K562 (cell line): ENCODE measurements around the gene PTGER3. TPM values are rescaled to one million over a fixed set of nuclear protein-coding genes. Genes with fewer than 3 reads are reported as not detected.

ENCODE experiments used
- BRCA1 ChIP-seq, 2 experiments: fragments of 450-650 bp in 1 of 2; sonication (generic) in 1 of 2; formaldehyde crosslinking in 1 of 2; IDR thresholded peaks; 2 replicates each; pipeline versions ENCODE4 v1.5.0 to v1.6.1; 2017 to 2020; ENCODE audit warnings: mild to moderate bottlenecking in 1 of 2, missing genetic modification reagents in 1 of 2
- EP400 ChIP-seq: fragments of 450-650 bp; IDR thresholded peaks from 2 replicates; pipeline ENCODE4 v1.6.1; 2017; ENCODE audit warnings: antibody characterized with exemption, mild to moderate bottlenecking, moderate library complexity
- FOXP1 ChIP-seq: sonication (generic); formaldehyde crosslinking; IDR thresholded peaks from 2 replicates; pipeline ENCODE4 v1.8.0; 2022; ENCODE audit warnings: mild to moderate bottlenecking, missing genetic modification reagents
- GABPB1 ChIP-seq: sonication (generic); formaldehyde crosslinking; IDR thresholded peaks from 2 replicates; pipeline ENCODE4 v1.8.0; 2022; ENCODE audit warnings: mild to moderate bottlenecking, missing genetic modification reagents
- HNRNPUL1 ChIP-seq: fragments of 200-400 bp; formaldehyde crosslinking; IDR thresholded peaks from 2 replicates; pipeline ENCODE4 v1.6.1; 2017; ENCODE audit warnings: low read length
- IRF9 ChIP-seq: fragments of 450-650 bp; IDR thresholded peaks from 2 replicates; pipeline ENCODE4 v1.6.1; 2016; ENCODE audit warnings: missing biosample characterization, missing genetic modification characterization
- MAZ ChIP-seq, 2 experiments: fragments of 450-650 bp in 1 of 2; sonication (generic) in 1 of 2; formaldehyde crosslinking; IDR thresholded peaks in 1 of 2; conservative IDR thresholded peaks in 1 of 2; 2 replicates each; pipeline versions ENCODE4 v1.4.0 to v1.5.0; 2020; ENCODE audit warnings: mild to moderate bottlenecking in 1 of 2, missing genetic modification reagents in 1 of 2
- MYC ChIP-seq, 2 experiments: fragments of 250-450 bp in 1 of 2; sonication (Bioruptor Pico) in 1 of 2; IDR thresholded peaks; 2 replicates each; pipeline versions ENCODE4 v1.5.1 to v1.6.1; 2012 to 2021; ENCODE audit warnings: low read depth in 2 of 2, borderline replicate concordance in 1 of 2, improper control_type of control experiment in 1 of 2, low read length in 1 of 2, mild to moderate bottlenecking in 1 of 2, moderate library complexity in 1 of 2
- NFIX ChIP-seq: fragments of 250-450 bp; sonication (Bioruptor Pico); IDR thresholded peaks from 2 replicates; pipeline ENCODE4 v1.4.0; 2020; ENCODE audit warnings: low read depth, mild to moderate bottlenecking, moderate library complexity
- PHF8 ChIP-seq: fragments of 200-600 bp; sonication (generic); IDR thresholded peaks from 2 replicates; pipeline ENCODE4 v1.6.1; 2012; ENCODE audit warnings: mixed run types, mild to moderate bottlenecking, inconsistent platforms, low read length, moderate library complexity, borderline replicate concordance
- PTBP1 ChIP-seq: fragments of 200-400 bp; formaldehyde crosslinking; IDR thresholded peaks from 2 replicates; pipeline ENCODE4 v1.6.1; 2017; ENCODE audit warnings: low read depth, low read length
- RBM25 ChIP-seq: fragments of 200-400 bp; formaldehyde crosslinking; IDR thresholded peaks from 2 replicates; pipeline ENCODE4 v1.6.1; 2018; ENCODE audit warnings: low read length, low read depth, moderate library complexity; ENCODE audit not compliant: severe bottlenecking
- SMARCA5 ChIP-seq: fragments of 450-650 bp; IDR thresholded peaks from 2 replicates; pipeline ENCODE4 v1.6.1; 2016
- STAT5B ChIP-seq: fragments of 250-450 bp; sonication (Bioruptor Pico); IDR thresholded peaks from 2 replicates; pipeline ENCODE4 v1.8.0; 2021; ENCODE audit warnings: mild to moderate bottlenecking, inconsistent platforms
- TEAD1 ChIP-seq, 2 experiments: fragments of 450-650 bp in 1 of 2; sonication (generic) in 1 of 2; formaldehyde crosslinking; IDR thresholded peaks; 2 replicates each; pipeline versions ENCODE4 v1.4.0 to v1.8.0; 2020 to 2022; ENCODE audit warnings: mild to moderate bottlenecking in 2 of 2, missing genetic modification reagents in 1 of 2
- U2AF1 ChIP-seq: fragments of 200-400 bp; formaldehyde crosslinking; optimal IDR thresholded peaks from 2 replicates; pipeline ENCODE3; 2017; ENCODE audit warnings: mild to moderate bottlenecking, low read depth, low read length, moderate library complexity
- ZBTB43 ChIP-seq: sonication (generic); formaldehyde crosslinking; IDR thresholded peaks from 2 replicates; pipeline ENCODE4 v1.8.0; 2023; ENCODE audit warnings: mild to moderate bottlenecking, missing genetic modification reagents
- ZFX ChIP-seq: sonication (generic); formaldehyde crosslinking; IDR thresholded peaks from 2 replicates; pipeline ENCODE4 v1.8.0; 2022; ENCODE audit warnings: mild to moderate bottlenecking, missing genetic modification reagents, moderate library complexity
- ZNF140 ChIP-seq: fragments of 250-450 bp; sonication (Bioruptor Pico); IDR thresholded peaks from 2 replicates; pipeline ENCODE4 v1.8.0; 2021; ENCODE audit warnings: moderate library complexity, mild to moderate bottlenecking, inconsistent platforms
- ZNF224 ChIP-seq: sonication (generic); formaldehyde crosslinking; IDR thresholded peaks from 2 replicates; pipeline ENCODE4 v1.8.0; 2022; ENCODE audit warnings: mild to moderate bottlenecking, missing genetic modification reagents
- ZNF398 ChIP-seq: fragments of 250-450 bp; sonication (Bioruptor Pico); IDR thresholded peaks from 2 replicates; pipeline ENCODE4 v1.8.0; 2021; ENCODE audit warnings: moderate library complexity, mild to moderate bottlenecking, inconsistent platforms
- ZNF764 ChIP-seq: fragments of 250-450 bp; sonication (Bioruptor Pico); IDR thresholded peaks from 2 replicates; pipeline ENCODE4 v1.4.0; 2020; ENCODE audit warnings: low read depth, mild to moderate bottlenecking, moderate library complexity
- ZNF77 ChIP-seq: fragments of 250-450 bp; sonication (Bioruptor Pico); IDR thresholded peaks from 2 replicates; pipeline ENCODE4 v1.5.0; 2020
- polyA plus RNA-seq, 8 experiments: library from polyadenylated mRNA; depleted of rRNA in 4 of 8; stranded (reverse) in 5 of 8; unstranded in 3 of 8; fragments of >200 nt; fragmentation: Nextera tagmentation in 2 of 8; fragmentation: Illumina TruSeq in 1 of 8; extraction: Ambion mirVana in 2 of 8; extraction: Trizol in 1 of 8; gene quantifications; 2 replicates each; pipeline versions ENCODE4 v1.2.1 to v1.2.3, GENCODE V29; 2011 to 2014; ENCODE audit warnings: inconsistent platforms in 1 of 8, missing spikeins in 1 of 8
- total RNA-seq, 7 experiments: library from RNA; depleted of rRNA in 6 of 7; stranded (reverse); fragments of >200 nt in 6 of 7; fragmentation: Illumina TruSeq in 2 of 7; extraction: Trizol in 2 of 7; gene quantifications; 2 replicates each; pipeline versions ENCODE4 v1.2.1 to v1.2.3, GENCODE V29; 2011 to 2021; ENCODE audit warnings: low replicate concordance in 1 of 7

The PTGER3 gene
- total and polyA plus RNA-seq, 9 of the 15 experiments (the other 6 are each of a cell fraction or from before 2014, with no cell fraction given), result 3.8 to 28.5 (median 14.2) TPM

- TF ChIP-seq U2AF1, result no peak
- TF ChIP-seq SMARCA5, result no peak
- TF ChIP-seq ZNF398, result no peak
- peak; percentile 76 for TF ChIP-seq MYC (IDR thresholded peaks at IDR 0.05; ENCODE audit: low read depth, low read length)
- peak; percentile 53; the same call in 1 of the 2 replicates for TF ChIP-seq MYC (CRISPR knock-in tag; IDR thresholded peaks at IDR 0.05; ENCODE audit: borderline replicate concordance, low read depth)
- TF ChIP-seq MAZ (CRISPR knock-in tag; conservative IDR thresholded peaks at IDR 0.05 in 1 of 2, IDR thresholded peaks at IDR 0.05 in 1 of 2), result no peak
- no peak for TF ChIP-seq IRF9 (tag)
- TF ChIP-seq TEAD1 (CRISPR knock-in tag; IDR thresholded peaks at IDR 0.05), result no peak; a peak in 1 of 4 replicates
- TF ChIP-seq PHF8, result peak; percentile 92
- no peak for TF ChIP-seq FOXP1 (CRISPR knock-in tag)
- TF ChIP-seq ZFX (CRISPR knock-in tag), result peak; percentile 67
- TF ChIP-seq ZNF140, result no peak
- no peak for TF ChIP-seq ZNF224
- TF ChIP-seq RBM25, result no peak
- no peak for TF ChIP-seq ZNF764
- peak; percentile 78 for TF ChIP-seq GABPB1 (CRISPR knock-in tag)
- no peak for TF ChIP-seq STAT5B (CRISPR knock-in tag)
- no peak for TF ChIP-seq PTBP1
- TF ChIP-seq HNRNPUL1, result no peak
- TF ChIP-seq ZBTB43 (CRISPR knock-in tag), result 0 out of 2 replicates have a peak, but pooled peaks have one; percentile 21
- TF ChIP-seq EP400, result peak; percentile 98
- TF ChIP-seq ZNF77 (CRISPR knock-in tag), result no peak
- TF ChIP-seq BRCA1 (IDR thresholded peaks at IDR 0.05), result no peak
- no peak for TF ChIP-seq BRCA1 (CRISPR knock-in tag; IDR thresholded peaks at IDR 0.05)
- TF ChIP-seq NFIX, result no peak
Measured at GRCh38 chr1:71080739-71081696, 33.4 kb upstream of the PTGER3 start, which contains the start of gene ZRANB2 (continued).
